Suppressor macrophage treated with lipopolysaccharide for 4 hours (primary cell): ENCODE measurements around the gene FOXF2.

Source experiments
- DNase-seq: peaks from one replicate; pipeline ENCODE4 v3.0.0-alpha.2; 2020

The FOXF2 gene

DNA sequence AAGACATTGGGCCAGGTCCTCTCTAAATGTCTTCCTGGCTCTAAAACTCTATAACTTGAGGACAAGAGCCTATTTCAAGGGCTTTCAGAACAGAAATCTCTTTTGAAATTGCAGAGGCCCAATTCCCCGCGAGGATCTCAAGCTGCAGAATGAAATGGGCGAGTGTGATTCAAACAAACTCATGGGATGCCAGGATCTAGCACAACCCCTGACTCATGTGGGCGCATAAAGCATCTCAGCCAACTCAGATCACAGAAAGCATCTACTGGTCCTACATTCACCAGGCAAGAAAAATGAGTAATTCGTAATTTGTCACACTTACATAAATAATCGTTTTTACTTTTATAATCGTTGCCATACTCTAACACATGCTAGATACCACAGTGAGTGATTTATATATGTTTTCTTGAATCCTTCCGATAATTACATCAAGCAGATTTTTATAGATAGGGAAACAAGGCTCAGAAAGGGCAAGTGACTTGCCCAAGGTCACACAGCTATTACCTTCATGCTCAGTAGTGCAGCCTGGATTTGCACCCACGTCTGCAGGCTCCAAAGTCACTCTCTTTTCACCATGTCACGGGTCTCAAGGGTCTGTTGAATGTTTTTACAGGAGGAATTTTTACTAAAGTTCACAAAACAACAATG, 26.2 kb downstream of the FOXF2 start:
- no peak for DNase-seq

DNA sequence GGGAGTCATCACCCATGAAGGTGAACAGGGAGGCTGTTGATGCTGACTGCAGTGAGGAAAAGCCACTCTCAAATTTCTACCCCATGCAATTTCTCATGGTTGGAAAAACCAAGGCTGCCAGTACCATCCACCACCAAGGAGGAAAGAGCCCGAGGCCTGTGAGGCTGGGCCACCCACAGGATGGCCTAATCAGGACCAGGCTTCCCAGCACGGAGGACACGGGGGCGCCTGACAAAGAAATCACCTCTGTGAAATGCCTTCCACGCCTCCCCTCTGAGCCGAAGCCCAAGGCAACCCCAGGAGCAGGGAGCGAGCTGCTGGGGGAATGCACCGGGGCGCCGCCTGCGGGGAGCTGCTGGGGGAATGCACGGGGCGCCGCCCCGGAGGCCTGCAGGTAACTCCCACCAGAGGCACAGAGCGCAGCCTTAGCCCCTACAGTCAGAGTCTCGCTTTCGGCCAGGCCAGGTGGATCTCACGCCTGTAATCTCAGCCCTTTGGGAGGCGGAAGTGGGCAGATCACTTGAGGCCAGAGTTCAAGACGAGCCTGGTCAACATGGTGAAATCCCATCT, 26.9 kb downstream of the FOXF2 start:
- no peak for DNase-seq

DNA sequence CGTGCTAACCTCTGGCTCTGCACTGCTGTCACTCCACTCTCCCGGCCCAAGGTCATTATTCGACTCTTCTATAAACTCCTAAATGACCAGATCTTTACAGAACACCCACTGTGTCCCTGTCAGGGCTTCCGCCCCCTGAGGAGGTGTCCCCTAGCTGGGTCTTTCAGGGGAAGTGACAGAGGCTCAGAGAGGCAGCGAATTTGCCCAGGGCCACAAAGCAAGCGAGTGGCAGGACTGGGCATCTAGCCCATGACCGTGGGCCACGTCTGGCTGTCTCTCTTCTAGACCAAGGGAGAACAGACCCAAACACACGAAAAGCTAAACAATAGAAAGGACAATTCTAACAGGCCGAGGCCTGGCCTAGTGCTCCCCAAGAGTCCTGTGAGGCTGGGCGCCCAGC, 27.4 kb downstream of the FOXF2 start:
- no peak for DNase-seq

GRCh38 chr6:1417718-1418117, 28.3 kb downstream of the FOXF2 start:
- DNase-seq: no peak

GRCh38 chr6:1418471-1419191, 29.3 kb downstream of the FOXF2 start:
- no peak for DNase-seq

DNA sequence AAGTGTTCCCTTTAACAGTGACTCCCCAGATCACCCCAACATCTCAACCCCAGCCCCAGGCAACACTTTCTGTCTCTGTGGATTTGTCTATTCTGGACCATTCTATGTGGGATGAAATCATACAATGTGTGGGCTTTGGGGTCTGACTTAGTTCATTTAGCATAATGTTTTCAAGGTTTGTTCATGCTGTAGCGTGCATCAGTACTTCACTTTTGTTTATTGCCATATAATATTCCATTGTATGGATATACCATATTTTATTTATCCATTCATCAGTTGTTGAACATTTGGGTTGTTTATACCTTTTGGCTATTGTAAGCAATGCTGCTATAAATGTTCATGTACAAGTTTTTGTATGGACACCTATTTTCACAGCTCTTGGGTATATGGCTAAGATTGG, 31.0 kb downstream of the FOXF2 start:
- no peak for DNase-seq

- DNase-seq: no peak
Measured at GRCh38 chr6:1422290-1422689, 32.9 kb downstream of the FOXF2 start.

DNA sequence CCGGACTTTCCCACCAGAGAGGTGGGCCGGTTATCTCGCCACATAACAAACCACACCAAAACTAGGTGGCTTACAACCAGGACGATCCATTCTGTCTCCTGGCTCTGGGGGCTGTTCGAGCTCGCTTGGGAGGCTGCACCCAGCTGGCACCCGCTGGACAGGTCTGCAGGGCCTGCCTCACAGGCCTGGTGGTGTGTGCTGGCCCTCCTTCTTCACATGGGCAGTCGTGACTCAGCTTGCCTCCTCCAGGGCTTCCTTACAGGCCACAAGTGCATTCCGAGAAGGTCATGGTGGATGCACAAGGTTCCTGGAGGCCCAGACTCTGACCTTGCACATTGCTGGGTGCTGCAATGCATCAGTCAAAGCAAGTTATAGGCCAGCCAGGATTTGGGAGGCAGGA, 34.2 kb downstream of the FOXF2 start:
- DNase-seq: no peak

GRCh38 chr6:1424306-1424927, 35.0 kb downstream of the FOXF2 start:
- peak; percentile 41 for DNase-seq

- DNase-seq: no peak
Measured at GRCh38 chr6:1426416-1426815, 37.0 kb downstream of the FOXF2 start.

DNA sequence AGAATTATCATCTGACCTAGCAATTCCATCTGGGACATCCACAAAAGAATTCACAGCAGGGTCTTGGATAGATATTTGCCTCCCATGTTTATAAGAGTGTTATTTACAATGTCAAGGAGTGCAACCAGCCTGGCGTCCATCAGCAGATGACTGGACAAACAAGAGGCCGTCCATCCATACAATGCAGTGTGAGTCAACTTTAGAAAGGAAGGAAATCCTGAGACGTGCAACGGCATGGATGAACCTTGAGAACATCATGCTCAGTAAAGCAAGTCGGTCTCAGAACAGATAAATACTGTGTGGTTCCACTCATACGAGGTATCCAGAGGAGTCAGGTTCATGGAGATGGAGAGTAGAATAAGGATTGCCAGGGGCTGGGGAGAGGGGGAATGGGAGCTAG, 46.4 kb downstream of the FOXF2 start:
- DNase-seq: no peak

DNA sequence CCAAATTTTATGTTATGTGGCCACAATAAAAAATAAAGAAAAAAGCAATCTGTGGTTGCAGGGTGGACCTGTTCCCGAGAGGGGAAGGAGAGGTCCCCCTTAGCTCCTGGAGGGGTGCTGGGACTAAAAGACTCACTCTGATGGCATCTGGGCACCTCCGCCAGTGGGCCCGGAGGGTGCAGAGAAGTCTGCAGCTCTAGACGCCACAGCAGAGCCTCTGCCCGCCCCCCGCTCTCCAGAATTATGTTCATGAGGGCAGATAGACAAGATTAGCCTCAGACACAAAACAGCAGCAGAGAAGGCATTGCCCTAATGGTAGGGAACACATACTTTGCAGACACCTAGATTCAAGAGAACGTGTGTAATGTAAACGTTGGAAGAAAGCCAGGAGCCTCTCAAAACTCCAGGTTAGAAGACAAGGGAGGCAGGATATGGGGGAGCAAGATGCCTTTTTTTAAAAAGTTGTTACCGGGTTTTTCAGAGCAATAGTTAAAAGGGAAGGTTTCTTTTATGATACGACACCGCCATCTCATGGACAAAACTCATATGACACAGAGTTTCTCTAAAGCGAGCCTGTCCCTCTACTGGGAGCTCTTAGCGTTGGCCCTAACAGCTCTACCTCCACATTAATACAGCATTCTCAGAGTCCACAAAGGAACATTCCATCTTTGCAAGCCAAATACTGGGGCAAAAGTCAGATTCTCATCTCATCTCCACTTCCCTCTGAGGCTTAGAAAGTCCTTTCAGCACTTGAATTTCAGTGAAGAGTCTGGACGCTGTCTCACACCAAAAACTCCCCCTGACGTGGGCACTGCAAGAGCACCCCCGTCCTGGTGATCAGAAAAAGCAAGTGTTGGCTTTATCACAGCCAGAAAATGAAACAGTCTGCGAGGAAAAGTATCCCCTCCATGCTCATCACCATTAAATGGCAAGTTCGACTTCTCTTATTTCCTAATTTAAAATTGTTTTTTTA, 47.2 kb downstream of the FOXF2 start:
- peak; percentile 71 for DNase-seq

DNA sequence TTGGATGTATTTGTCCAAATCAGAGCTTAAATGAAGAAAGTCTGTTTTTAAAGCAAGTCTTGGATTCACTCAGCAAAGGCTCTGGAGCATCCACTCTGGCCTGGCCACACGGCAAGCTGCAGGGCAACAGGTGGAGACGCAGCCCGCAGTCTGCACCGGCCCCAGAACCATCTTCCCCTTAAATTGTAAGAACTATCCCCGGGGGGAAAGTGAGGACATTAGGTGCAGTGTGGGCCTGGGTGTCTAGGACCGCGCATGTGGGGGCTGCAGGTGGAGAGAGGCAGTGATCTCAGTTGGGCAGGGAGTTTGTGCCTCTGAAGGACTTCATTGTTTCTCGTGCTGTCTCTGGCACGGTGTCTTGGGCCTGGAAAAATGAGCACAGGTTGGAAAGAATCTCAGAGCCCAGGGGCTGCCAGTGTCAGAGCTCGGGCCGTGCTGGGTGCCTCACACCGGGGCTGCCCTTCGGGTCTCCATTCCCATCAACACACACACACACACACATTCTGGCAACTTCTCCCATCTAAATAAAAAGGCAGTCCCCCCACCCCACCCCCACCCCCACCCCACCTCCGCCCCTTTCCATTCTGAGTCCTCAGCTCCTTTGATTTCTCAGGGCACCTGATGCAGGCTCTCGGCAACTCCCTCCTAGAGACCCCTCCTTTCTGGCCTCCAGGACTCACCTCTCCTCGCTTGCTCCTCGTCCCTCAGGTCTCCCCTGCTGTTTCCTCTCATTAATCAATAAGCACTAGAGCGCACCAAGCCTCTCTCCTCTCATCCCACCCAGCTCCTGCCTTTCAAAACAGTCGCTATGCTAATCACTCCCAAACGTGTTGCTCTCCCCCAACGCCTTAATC, 48.4 kb downstream of the FOXF2 start:
- DNase-seq: no peak

DNA sequence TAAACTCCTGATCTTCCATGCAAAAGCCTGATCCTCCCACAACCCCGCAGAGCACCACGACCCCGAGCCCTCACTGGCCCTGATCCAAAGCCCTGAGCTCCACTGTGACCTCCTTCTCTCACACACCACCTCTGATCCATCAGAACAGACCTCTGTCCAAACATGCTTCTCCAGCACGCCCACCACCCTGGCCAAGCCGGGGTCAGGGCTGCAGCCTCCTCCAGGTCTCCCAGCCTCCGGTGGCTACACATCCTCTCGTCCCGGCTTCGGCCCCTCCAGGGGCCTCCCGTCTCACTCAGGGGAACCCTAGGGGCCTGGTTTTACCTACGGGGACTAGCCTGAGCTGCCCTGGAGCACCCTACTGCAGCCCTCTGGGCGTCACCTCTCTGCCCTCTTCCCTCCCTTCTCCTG, 49.1 kb downstream of the FOXF2 start:
- no peak for DNase-seq

DNA sequence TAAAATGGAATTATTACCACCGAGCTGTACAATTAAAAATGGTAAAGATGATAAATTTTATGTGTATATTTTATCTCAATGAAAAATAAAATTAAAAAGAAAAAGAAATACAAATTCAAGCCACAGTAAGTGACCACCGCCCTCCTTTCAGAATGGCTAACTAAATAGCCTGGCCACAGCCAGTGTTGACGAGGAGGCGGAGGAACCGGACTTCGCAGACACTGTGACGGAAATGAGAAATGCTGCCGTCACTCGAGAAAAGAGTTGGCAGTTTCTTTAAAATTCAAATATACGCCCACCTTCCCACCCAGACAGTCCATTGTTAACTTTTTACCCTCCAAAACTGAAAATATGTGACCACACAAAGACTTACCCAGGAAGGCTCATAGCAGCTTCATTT, 50.0 kb downstream of the FOXF2 start:
- DNase-seq: no peak

DNA sequence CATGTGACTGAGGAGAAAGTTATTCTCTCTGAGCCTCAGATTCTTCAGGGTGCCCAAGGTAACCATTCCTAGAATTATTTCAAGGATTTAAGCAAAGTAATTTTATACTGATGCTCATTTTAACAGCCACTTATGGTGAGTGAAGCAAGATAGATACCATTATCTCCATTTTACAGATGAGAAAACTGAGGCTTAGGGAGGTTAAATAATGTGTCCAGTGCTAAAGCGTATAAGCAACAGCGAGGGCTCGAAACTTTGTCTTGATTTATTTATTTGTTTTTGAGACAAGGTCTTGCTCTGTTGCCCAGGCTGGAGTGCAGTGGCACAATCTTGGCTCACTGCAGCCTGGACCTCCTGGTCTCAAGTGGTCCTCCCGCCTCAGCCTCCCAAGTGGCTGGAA, 53.6 kb downstream of the FOXF2 start:
- no peak for DNase-seq
